Thoracic aorta (tissue), 2 donors: ENCODE measurements around the gene RAI2. TPM values are rescaled to one million over a fixed set of nuclear protein-coding genes. Genes with fewer than 3 reads are reported as not detected.

Experiments
- ATAC-seq: fragments of 150-250 bp; one replicate; pipeline ENCODE4 v1.8.0; 2017; ENCODE audit warnings: low read depth; ENCODE audit not compliant: insufficient number of reproducible peaks, low FRiP score
- DNase-seq: peaks from one replicate; pipeline ENCODE4 v3.0.0-alpha.2; 2020; ENCODE audit warnings: low spot score
- H3K27ac ChIP-seq, 2 donors: fragments of 200-600 bp; sonication (generic); 1 replicate in 1 of 2; 2 replicates in 1 of 2; pipeline ENCODE4 v1.5.1; 2016; ENCODE audit warnings: mild to moderate bottlenecking in 2 of 2, moderate library complexity in 2 of 2
- H3K27me3 ChIP-seq: fragments of 200-600 bp; sonication (generic); replicated peaks from 2 replicates; pipeline ENCODE4 v1.6.0; 2016; ENCODE audit warnings: mild to moderate bottlenecking; ENCODE audit not compliant: insufficient read depth
- H3K36me3 ChIP-seq: fragments of 200-600 bp; sonication (generic); one replicate; pipeline ENCODE4 v1.5.1; 2016
- H3K4me1 ChIP-seq, 2 donors: fragments of 200-600 bp; sonication (generic); 1 replicate in 1 of 2; 2 replicates in 1 of 2; pipeline versions ENCODE4 v1.5.1 to v1.6.0; 2016; ENCODE audit warnings: low read depth in 2 of 2, mild to moderate bottlenecking in 1 of 2; ENCODE audit not compliant: control insufficient read depth in 1 of 2
- H3K4me3 ChIP-seq: fragments of 200-600 bp; sonication (generic); 2 replicates; pipeline ENCODE4 v1.5.1; 2016; ENCODE audit warnings: mild to moderate bottlenecking
- H3K9me3 ChIP-seq: fragments of 200-600 bp; sonication (generic); 2 replicates; pipeline ENCODE4 v1.5.1; 2016
- total RNA-seq, 2 donors: library from RNA; depleted of rRNA; stranded (reverse); fragments of >200 nt; gene quantifications; one replicate each; pipeline versions ENCODE4 v1.1.0 to v1.2.3, GENCODE V29; 2016
- TF ChIP-seq, protein P1 (sequence below): fragments of 200-600 bp; sonication (generic); IDR thresholded peaks from one replicate; pipeline ENCODE4 v1.5.1; 2019; ENCODE audit warnings: antibody characterized with exemption

RAI2 gene
- total RNA-seq, 2 donors from 2014 or later = 15.9 to 21.5 TPM

DNA sequence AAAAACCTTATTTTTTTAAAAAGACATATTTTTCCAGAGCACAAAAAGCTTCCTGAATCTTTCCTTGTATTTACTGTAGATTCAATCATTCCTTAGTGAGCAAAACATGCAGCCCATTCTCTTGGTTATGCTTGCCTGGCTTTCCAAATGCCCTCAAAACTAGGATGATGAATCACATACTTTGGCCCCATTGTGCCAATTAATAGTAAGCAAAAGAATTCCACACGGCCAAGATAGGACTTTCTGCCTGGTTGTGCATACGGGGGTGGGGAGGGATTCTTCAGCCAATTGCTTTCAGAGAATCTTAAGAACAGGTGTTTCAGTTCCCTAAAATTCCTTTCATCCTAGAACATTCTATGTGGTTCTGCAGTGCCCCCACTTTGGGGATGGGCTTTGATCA lies 7.0 kb downstream of the RAI2 start:
- H3K36me3 ChIP-seq = no peaks in the 10 kb centered on the region
- no peaks in the 10 kb centered on the region for H3K27me3 ChIP-seq
- peaks cover 0 to 11% of the 10 kb centered on the region in 2 donors for H3K4me1 ChIP-seq
- TF ChIP-seq, protein P1, sequence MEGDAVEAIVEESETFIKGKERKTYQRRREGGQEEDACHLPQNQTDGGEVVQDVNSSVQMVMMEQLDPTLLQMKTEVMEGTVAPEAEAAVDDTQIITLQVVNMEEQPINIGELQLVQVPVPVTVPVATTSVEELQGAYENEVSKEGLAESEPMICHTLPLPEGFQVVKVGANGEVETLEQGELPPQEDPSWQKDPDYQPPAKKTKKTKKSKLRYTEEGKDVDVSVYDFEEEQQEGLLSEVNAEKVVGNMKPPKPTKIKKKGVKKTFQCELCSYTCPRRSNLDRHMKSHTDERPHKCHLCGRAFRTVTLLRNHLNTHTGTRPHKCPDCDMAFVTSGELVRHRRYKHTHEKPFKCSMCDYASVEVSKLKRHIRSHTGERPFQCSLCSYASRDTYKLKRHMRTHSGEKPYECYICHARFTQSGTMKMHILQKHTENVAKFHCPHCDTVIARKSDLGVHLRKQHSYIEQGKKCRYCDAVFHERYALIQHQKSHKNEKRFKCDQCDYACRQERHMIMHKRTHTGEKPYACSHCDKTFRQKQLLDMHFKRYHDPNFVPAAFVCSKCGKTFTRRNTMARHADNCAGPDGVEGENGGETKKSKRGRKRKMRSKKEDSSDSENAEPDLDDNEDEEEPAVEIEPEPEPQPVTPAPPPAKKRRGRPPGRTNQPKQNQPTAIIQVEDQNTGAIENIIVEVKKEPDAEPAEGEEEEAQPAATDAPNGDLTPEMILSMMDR = no peak
- H3K9me3 ChIP-seq = no peaks in the 10 kb centered on the region
- DNase-seq (no peak), ATAC-seq (no peak)
- no peak overlapping the region for H3K4me3 ChIP-seq
- no peak overlapping the region for H3K27ac ChIP-seq

GRCh38 chrX:17851874-17852273 lies 9.2 kb downstream of the RAI2 start:
- H3K27me3 ChIP-seq = no peaks in the 10 kb centered on the region
- DNase-seq = no peak
- H3K27ac ChIP-seq = no peak overlapping the region
- H3K9me3 ChIP-seq = no peaks in the 10 kb centered on the region
- TF ChIP-seq, protein P1 = no peak
- no peak for ATAC-seq
- H3K4me1 ChIP-seq = peaks cover 0 to 11% of the 10 kb centered on the region in 2 donors
- H3K36me3 ChIP-seq = no peaks in the 10 kb centered on the region
- no peak overlapping the region for H3K4me3 ChIP-seq

- ATAC-seq (no peak), DNase-seq (no peak)
- Histone ChIP-seq H3K27ac (no peak overlapping the region), H3K4me1 (no peaks in the 10 kb centered on the region), H3K4me3 (no peak overlapping the region), H3K36me3 (no peaks in the 10 kb centered on the region), H3K9me3 (no peaks in the 10 kb centered on the region), H3K27me3 (no peaks in the 10 kb centered on the region)
- TF ChIP-seq, protein P1 = no peak
Measured at GRCh38 chrX:17848545-17849265, 12.4 kb downstream of the RAI2 start.

- Histone ChIP-seq H3K27ac (no peak overlapping the region), H3K4me1 (no peaks in the 10 kb centered on the region), H3K4me3 (no peak overlapping the region), H3K36me3 (no peaks in the 10 kb centered on the region), H3K27me3 (no peaks in the 10 kb centered on the region), H3K9me3 (no peaks in the 10 kb centered on the region)
- ATAC-seq = no peak
- no peak for DNase-seq
- TF ChIP-seq, protein P1 = no peak
Measured at GRCh38 chrX:17846045-17846444, 15.1 kb downstream of the RAI2 start.

DNA sequence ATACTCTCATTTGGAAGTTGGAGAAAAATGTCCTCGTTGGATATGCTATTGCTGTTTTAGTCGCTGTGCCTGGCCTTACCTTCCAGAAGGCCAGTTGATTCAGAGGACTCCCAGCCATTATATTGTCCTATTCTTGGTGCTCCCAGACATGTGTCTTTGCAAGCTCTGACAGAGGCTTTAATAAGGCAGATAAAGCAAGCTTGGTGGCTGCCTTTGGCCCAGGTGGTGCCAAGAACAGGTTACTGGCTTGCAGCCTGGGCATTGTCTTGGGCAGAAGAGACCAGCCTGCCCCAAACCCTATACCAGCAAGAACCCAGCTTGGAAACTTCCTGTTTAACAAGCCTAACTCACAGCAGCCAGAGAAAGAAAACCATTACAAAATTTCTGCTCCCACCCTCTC lies 16.9 kb downstream of the RAI2 start:
- H3K27ac ChIP-seq = no peak overlapping the region
- no peak for ATAC-seq
- no peaks in the 10 kb centered on the region for H3K36me3 ChIP-seq
- H3K4me3 ChIP-seq = no peak overlapping the region
- H3K4me1 ChIP-seq = no peaks in the 10 kb centered on the region
- DNase-seq = no peak
- no peaks in the 10 kb centered on the region for H3K9me3 ChIP-seq
- TF ChIP-seq, protein P1 = no peak
- no peaks in the 10 kb centered on the region for H3K27me3 ChIP-seq
